MV-4-11 (cell line): ENCODE results near the gene CTSE.
A peak's percentile ranks its signal among the peaks of the same experiment; 100 is the strongest.

Source experiments
- DNase-seq: peaks from one replicate; lab custom pipeline; 2025; lab: John Stamatoyannopoulos, UW

The CTSE gene

DNA sequence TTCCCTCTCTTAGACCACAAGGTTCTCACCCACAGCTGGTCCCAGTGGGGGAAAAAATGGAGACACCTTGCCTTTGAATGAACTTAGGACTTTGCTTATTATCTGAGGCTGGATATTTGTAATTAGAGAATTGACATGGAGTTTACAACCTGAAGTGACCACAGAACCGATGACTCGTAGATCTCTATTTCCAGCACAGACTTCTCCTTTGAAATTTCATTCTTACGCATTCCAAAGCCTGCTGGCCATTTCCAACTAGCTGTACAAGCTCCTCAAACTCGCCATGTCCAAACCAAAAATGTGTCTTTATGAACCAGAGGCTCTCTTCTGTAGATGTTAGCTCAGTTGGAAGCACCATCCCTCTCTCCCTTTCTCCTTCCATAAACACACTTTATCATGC is 32.5 kb downstream of the CTSE start:
- no peak for DNase-seq

DNA sequence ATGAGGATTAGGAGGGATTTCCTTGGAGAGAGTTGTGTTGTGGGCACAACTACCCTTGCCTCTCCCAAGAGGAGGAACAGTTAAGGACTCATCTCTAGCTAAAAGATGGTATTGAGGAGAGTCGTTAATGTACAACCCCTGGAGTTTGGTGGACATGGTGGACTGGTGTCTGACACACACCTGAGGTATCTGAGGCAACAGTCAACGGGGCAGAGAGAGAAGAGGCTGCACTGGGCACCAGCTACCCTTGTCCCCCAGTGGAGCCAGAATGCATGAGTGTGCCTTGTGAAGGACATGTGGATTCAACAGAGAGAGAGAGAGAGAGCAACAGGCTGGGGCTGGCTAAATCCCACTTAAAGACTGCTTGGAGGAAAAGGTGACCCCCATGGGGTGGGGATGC is 33.5 kb downstream of the CTSE start:
- DNase-seq: no peak

DNA sequence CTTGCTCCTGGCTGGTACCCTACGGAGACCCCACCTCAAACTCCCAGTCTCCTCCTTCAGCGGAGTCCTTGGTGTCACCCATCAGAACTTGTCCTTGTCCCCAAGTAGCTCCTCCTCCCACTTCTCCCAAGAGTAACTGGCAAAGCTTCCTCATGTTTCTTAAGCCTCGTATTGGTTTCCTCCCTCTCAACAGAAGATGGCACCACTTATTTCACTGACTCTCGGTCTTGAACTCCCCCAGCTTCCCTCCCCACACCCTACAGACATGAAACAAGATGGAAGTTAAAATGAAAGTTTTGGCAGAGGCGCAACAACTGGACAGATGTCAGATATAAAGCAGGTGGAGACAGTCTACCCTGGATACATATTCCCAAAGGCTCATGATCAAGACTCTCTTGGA is 33.9 kb downstream of the CTSE start:
- peak; percentile 20 for DNase-seq

DNA sequence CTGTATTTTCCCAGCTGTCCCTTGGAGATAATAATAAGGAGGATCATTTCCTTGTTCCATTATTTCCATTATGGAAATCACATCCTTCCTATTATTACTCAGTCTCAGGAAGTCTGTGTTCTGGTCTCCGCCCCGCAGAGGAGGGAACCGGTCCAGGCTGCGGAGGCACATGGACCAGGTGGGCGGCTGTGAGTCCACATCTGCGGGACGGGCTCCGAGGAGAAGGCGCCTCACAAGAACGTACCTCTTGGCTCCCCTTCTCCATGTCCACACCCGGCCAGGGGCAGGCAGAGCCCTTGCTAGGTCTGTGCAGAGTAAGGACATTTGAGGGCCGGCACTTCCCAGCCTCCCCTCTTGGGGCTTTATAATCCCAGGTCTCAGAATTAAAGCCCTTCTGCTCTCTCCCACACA is 35.1 kb downstream of the CTSE start:
- no peak for DNase-seq

DNA sequence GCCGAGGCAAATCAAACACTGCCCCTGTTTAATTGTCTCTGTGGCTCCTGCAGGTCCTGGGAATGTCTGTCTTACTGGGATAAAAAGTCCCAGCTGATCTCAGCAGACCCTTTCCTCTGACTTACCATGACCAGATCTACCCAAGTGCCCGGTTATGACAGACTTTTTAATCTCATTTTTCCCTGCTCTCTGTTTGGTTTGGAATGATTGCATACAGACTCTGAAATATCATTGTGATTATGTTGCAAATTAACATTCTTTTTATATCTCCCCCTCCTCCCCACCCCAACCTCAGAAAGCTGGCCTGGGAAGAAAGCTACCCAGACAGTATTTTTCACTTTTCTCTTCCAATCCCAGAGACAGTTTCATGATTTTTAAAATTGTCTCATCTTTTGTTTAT is 36.8 kb downstream of the CTSE start:
- no peak for DNase-seq

DNA sequence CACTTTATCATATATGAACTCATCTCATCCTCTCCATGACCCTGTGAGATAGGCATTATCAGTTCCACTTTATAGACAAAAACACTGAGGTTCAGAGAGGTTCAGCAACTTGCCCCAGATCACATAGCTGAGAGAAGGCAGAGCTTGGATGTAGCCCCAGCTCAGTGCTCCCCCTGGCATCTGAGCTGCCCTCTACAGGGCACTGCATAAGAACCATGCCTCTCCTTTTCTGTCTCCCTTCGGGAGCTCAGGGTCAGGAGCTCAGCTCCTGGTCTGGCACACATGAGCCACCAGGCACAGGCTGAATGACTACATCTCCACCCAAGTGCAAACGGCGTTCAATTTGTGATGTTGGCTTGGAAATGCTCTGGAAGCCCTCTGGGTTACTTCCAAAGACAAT is 37.4 kb downstream of the CTSE start:
- no peak for DNase-seq

DNA sequence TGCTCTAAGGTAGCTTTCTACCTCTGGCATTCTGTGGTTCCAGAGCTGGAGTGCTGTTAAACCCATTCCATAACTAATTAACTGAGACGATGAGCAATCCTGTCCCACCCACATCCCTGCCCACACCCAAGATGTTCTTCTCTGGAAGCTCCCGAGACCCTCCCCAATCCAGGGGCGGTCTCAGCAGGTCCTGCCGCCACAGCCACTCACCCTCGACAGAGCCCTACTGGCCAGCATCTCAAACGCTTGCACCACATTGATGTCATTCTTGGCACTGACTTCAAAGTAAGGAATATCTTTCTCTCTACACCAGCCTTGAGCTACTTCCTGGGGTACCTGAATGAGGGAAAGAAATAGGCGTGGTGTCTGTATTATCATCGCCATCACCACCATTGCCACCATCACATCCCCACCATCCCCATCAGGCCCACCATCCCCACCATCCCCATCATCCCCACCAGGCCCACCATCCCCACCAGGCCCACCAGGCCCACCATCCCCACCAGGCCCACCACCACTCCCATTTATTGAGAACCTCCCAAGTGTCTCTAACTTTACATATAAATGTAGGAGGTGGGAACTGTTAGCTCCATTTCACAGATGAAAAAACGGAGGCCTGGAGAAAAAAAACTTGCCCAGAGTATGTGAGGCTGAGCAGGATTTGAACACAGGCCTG is 38.2 kb downstream of the CTSE start:
- no peak for DNase-seq

DNA sequence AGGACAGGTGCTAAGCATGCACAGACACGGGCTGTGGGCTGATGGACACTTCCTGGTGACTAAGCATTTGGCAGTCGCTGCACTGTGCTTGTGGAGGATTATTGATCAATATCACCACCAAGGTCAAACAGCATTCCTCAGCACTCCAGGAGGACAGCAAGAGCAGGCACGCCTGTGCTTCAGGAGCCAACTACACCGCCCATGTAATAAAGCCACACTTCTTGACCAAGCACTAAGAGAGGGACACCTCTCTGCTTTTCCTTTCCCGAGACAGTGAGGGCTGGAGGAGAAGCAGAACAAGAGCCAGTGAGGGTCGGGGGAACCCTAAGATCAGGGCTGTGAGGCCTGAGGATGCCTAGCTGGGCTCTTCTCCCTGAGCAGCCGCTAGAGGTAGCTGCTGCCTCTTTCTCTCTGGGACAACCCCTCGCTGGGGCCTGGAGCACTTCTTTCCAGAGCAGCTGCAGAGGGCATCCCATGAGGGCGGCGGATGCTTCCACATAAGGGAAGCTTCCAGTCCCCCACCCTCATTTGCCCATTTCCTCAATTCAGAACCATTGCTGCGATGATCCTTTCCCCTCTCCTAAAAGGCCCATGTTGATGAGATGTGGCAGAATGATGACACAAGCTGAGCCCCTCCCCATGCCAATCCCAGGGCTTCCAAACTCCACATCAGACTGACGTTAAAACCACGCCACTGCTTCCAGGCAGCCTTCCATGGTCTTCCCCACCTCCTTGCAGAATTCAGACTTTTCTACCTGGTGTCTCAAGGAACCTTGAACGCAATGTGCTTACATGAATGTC is 39.6 kb downstream of the CTSE start:
- peak; percentile 64 for DNase-seq

DNA sequence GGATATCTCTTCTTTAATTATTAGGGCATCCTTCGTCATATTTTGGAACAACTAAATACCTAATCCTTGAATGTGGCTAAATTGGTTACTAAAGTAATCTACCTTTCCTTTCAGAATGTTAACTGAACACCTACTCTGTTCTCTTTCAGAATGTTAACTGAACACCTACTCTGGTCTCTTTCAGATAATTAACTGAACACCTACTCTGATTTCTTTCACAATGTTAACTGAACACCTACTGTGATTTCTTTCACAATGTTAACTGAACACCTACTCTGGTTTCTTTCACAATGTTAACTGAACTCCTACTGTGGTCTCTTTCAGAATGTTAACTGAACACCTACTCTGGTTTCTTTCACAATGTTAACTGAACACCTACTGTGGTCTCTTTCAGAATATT is 42.4 kb downstream of the CTSE start:
- no peak for DNase-seq

DNA sequence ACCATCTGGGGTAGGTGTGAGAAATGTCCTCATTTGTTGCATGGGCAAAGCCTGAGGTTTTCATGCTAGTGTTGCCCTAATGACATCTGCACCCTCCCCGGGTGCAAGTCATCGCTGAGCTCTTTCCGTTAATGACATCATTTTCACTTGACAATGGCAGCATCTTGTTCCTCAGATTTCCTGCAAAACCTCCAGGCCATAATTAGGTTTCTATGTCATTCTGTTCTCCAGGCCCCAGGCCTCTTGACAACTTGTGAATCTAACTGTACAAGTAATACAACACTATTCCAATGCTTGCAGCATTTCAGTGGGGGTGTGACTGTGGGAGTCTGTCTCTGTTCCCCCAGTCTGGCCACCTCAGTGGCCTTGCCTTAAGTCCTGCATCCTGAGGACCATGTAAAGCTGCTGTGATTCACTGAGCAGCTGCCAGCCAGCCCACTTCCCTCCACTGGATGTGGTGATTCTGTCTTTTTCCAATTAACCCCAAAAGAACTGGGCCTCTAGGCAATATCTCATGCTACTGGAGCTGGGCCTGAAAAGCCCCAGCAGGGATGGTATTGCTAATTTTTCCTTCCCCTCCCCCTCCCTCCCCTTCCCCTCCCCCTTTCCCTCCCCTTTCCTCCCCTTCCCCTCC is 43.3 kb downstream of the CTSE start:
- DNase-seq: peak; percentile 37

DNA sequence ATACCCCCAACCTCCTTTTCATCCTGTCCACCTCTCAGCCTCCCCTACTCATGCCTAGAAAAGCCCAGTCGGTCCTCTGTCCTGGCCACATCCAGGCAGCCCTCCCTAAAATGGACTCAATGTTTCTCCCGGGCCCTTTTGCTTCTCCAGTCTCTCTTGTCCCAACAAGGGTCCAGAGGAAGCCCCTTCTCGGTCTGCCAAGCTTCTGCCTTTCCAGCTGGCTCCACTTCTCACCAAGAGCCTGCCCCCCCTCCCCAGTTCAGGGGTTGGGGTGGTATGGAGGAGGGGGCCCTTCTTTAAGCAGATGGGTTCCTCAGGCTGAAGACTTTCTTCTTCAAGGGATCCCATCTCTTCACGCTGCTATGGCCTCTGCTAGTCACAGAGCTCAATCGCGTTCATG is 44.4 kb downstream of the CTSE start:
- DNase-seq: no peak

DNA sequence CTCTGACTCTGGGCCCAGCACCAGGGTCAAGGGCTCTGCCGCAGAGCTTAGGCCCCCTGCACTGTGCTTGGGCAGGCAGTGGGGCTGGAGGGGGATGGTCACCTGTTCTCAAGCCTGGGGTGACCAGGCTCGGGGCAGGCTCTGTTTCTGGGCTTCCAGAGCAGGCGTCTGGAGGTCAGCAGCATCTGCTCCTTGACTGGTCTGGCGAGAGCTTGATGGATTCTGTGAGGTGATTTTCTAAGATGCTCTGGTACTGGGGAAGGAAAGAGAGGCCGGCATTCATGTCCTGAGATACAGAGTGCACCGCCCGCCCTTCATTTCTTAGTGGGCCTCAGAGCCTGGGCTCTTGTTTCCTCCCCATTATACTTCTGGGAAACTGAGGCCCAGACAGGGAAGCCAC is 45.0 kb downstream of the CTSE start:
- DNase-seq: no peak

DNA sequence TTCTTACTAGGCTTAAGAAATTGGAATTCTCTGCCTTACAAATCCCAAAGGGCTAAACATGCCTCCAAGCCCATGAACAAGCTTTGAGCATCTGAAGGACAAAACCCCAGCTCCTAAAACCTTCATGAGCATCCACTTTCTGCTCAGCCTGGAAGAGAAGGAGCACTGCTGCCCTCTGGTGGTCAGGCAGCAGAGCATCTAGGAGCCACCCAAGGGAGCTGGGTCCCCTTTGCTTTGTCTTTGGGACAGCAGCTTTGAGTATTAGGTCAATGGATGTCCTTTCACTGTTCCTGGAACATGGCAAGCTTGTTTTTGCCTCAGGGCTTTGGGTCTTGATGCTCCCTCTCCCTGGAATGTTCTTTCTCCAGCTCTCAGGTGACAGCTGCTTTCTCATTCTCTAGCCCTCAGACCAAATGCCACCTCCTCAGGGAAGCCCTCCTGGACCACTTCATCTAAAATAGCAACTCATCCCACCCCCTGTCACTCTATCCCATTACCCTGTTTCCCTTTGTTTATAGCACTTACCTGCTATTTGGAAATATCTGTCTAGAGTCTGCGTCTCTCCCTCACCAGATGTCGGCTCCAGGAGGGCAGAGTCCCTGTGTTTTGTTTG is 46.2 kb downstream of the CTSE start:
- peak; percentile 67 for DNase-seq

DNA sequence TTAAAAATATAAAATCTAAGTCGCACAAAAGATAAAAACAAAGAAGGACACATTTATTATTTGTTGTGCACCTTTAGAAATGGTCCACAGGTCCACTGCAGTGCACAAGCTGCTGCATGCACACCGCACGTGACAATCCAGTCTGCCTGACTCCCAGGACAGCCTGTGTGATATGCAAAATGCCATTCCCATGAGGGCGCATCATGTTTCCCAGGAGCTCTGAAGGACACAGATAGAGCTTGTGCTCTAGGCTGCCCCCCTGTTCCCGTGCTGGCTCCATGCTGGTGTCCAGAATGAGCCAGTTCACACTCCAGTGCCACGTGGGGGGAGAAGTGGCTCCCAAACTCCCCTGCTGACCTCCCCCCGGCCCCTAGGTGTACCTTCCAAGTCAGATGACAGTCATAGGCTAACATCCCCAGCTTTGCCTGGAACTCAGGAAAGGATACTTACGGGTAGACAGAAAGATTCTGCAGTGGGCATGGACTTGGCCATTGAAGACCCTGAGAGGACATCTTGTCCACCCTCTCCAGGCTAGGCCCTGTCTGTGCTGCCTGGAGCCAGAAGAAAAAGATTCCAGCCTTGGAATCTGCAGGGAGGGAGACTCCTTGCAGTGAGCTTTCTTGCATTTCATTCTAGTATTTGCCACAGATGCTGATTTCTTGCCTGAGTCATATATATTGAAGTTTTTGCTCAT is 46.8 kb downstream of the CTSE start:
- DNase-seq: no peak

DNA sequence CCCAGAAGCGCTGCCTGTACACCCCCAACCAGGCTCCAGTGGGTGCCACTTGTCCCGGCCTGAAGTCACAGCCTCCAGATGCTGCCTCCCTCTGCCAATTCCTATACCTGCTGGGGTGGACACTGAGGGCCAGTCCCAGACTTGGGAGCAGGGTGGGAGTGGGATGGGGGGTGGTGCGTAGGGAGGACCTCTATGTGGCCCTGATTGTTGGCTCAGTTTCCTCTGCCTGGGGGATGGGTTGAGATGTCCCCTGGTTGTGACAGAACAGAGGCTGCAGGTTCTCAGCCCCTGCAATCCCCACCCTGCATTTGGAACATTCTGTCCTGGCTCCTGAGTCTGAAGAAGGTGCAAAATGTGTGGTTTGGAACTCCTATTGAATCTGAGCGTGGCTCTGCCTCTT is 47.7 kb downstream of the CTSE start:
- no peak for DNase-seq

DNA sequence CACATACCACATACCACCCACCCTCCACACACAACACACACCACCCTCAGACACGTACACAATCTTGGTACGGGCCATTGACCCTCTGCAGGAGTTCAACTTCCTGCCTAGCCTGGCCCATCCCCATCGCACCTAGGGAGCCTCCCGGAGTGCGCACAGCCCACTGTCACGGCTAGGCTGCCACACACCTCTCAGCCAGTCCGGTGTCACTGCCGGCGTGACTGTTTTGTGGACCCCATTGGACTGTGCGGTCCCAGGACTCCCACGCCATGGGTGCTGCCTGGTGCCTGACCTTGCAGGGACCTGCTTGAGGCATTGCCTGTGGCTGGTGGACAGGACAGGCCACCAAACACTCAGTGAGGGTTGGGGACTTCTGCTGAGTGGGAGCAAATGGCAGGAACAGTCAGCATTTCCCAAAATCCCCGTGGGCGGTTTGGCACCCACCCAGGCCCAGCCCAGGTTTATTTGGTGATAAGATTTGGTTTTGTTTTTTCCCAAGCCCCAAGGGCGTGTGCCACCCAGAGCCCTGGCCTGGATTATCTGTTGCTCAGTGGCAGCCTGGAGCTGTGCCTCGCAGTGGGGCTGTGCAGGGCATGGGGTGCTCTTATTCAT is 48.2 kb downstream of the CTSE start:
- DNase-seq: no peak

DNA sequence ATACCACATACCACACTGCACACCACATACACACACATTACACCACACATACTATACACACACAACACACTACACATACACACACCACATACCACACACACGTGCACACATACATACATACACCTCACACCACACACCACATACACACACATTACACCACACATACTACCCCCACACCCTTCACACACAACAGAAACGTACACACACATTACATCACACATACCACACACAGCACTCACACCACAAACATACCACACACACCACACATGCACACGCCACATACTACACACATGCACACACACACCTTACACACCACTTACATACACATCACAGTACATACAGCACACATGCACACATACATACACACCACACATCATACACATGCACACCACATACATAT is 49.0 kb downstream of the CTSE start:
- DNase-seq: no peak

DNA sequence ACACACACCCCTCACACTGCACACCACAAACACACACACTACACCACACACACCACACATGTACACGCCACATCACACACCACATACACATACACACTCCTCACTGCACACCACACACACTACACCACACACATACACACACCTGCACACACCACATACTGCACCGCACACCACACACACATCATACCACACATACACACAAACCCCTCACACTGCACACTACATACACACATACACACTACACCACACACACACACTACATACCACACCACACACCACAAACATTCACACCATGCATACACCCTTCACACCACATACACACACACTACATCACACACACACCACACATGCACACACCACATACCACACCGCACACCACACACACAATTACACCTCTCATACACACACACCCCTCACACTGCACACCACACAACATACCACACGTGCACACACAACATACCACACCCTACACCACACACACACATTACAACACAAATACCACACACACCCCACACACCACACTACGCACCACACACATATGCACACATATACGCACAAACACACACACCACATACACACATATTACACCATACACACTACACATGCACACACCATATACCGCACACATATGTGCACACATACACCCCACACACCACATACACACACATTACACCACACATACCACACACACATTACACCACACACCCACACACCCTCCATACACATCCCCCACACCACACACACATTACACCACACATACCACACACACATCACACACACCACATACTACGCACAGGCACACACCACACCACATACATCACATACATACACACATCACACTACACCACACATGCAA is 50.1 kb downstream of the CTSE start:
- DNase-seq: no peak

DNA sequence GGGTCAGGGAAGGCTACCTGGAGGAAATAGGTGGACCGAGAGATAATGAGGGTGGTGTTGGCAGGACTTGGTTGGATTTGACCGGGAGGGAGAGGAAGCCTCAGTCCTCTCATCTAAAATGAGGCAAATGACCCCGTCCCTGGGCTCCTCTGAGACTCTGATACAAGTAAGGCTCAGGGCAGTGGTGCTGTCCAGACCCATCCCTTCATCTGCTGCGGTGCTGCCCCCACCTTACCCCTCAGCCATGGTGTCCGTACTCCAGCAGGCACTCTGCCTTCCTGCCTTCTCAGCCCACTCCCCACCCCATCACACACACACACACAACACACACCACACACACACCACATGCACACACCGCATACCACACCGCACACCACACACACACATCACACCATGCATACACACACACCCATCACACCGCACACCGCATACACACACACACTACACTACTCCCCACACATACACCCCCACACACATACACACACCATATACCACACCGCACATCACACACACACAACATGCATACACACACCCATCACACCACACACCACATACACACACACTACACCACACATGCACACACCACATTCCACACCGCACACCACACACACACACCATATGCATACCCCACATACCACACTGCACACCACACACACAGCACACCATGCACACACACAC is 51.1 kb downstream of the CTSE start:
- DNase-seq: no peak

DNA sequence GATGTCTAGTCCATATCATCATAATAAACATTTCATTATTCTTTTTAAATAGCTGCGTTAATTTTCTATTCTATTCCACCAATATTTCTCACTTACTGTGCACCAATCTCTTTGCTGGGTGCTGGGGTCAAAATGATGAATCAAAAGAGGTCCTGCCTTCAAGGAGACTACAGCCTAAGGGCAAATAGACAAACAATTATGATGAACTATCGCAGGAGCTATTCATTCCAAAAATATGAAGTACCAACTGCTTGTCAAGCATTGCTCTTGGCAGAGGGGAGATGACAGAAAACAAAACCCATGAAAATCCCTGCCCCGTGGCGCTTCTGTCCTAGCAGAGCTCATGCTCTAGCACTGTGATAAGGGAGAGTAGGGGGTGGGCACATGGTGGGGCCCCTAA is 51.6 kb downstream of the CTSE start:
- no peak for DNase-seq
